Right atrium auricular region (tissue), 2 donors: ENCODE measurements around the gene CCDC190. TPM values are rescaled to one million over a fixed set of nuclear protein-coding genes. Genes with fewer than 3 reads are reported as not detected.

ENCODE experiments used
- DNase-seq: peaks from one replicate; pipeline ENCODE4 v3.0.0-alpha.2; 2019; ENCODE audit warnings: low spot score
- H3K27ac ChIP-seq, 2 donors: fragments of 200-600 bp; sonication (generic); 1 replicate in 1 of 2; 2 replicates in 1 of 2; pipeline ENCODE4 v1.5.1; 2016 to 2019
- H3K27me3 ChIP-seq, 2 donors: fragments of 200-600 bp; sonication (generic); one replicate each; pipeline versions ENCODE4 v1.5.1 to v1.6.0; 2017 to 2019
- H3K36me3 ChIP-seq: fragments of 200-600 bp; sonication (generic); one replicate; pipeline ENCODE4 v1.5.1; 2016
- H3K4me1 ChIP-seq, 2 donors: fragments of 200-600 bp; sonication (generic); one replicate each; pipeline versions ENCODE4 v1.5.1 to v1.6.0; 2017 to 2019
- H3K4me3 ChIP-seq, 2 donors: fragments of 200-600 bp; sonication (generic); 1 replicate in 1 of 2; 2 replicates in 1 of 2; pipeline ENCODE4 v1.5.1; 2017 to 2019; ENCODE audit warnings: mild to moderate bottlenecking in 1 of 2, moderate library complexity in 1 of 2
- H3K9me3 ChIP-seq, 2 donors: fragments of 200-600 bp; sonication (generic); one replicate each; pipeline ENCODE4 v1.5.1; 2019
- total RNA-seq, 2 donors: library from RNA; depleted of rRNA; stranded (reverse); fragments of >200 nt; gene quantifications; one replicate each; pipeline ENCODE4 v1.1.0, GENCODE V29; 2016
- TF ChIP-seq, protein P1 (sequence below), 2 donors: fragments of 200-600 bp; sonication (generic); IDR thresholded peaks; one replicate each; pipeline ENCODE4 v1.5.1; 2019; ENCODE audit warnings: antibody characterized with exemption in 2 of 2

Gene CCDC190
- total RNA-seq, 2 donors from 2014 or later: 0.28 to 0.33 TPM

DNA sequence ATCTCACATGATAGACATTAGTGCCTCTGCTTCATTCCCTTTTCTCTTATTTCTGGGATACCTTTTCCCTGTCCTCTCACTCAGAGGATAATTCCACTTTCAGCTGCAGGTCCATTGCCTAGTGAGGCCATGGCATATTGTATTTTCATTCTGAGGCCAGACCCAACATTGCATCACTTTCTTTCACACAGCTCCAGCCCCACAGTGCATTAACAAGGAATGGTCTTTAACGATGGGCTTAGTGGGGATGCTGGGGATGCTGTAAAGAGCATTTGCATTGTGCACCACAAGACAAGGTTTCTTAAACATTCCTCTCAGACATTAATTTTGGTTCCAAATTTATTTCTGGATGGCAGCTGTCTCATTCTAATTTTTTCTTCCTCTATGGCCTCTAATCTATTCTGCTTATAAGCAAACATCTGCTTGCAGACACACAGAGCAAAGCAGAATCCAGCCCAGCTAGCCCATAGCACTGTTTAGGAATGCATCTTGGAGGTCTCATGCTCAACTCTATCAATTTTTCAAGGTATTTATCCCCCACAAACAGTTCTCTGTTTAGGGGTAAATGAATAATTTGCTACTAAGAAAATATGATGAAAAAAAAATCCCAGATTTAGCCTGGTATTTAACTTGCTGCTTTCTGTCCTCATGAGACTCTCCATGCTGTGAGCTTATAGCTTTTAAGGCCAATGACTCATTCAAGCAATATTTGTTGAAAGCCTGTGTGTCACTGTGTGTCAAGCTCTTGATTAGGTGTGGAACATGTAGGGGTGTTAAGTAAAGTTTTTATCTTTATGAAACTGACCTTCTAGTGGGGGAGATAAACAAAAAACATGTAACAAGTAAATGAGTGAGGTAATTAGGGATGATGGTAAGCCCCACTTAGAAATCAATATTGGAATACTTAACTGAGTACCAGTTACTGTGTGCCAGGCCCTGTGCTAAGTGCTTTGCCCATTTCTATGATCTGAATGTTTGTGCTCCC, 44.5 kb upstream of the CCDC190 start:
- peaks cover 0 to 11% of the 10 kb centered on the region in 2 donors for H3K4me1 ChIP-seq
- H3K27ac ChIP-seq: peak overlapping the region; percentile 67 to 84
- TF ChIP-seq, protein P1, sequence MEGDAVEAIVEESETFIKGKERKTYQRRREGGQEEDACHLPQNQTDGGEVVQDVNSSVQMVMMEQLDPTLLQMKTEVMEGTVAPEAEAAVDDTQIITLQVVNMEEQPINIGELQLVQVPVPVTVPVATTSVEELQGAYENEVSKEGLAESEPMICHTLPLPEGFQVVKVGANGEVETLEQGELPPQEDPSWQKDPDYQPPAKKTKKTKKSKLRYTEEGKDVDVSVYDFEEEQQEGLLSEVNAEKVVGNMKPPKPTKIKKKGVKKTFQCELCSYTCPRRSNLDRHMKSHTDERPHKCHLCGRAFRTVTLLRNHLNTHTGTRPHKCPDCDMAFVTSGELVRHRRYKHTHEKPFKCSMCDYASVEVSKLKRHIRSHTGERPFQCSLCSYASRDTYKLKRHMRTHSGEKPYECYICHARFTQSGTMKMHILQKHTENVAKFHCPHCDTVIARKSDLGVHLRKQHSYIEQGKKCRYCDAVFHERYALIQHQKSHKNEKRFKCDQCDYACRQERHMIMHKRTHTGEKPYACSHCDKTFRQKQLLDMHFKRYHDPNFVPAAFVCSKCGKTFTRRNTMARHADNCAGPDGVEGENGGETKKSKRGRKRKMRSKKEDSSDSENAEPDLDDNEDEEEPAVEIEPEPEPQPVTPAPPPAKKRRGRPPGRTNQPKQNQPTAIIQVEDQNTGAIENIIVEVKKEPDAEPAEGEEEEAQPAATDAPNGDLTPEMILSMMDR (IDR thresholded peaks at IDR 0.05): no peak

DNA sequence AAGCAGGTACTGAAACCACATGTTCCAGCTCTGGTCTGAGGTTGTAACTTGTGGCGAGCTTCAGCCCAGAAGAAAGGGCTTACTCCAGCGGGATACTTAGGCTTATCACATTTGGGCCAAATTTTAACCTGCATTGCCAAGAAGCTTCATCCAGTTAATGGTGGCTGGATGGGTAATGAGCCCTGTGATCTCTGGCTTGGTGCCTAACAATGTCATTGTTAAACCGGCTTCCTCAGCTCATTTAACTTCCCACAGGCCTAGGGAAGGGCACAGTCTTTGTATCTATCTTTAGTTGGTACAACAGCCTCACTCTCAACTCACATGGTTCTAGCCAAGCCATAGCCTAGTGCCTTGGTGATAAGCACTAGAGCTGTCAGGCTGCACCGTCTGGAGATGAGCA, 43.6 kb upstream of the CCDC190 start:
- Histone ChIP-seq H3K4me1 (peaks cover 0 to 11% of the 10 kb centered on the region in 2 donors), H3K36me3 (no peaks in the 10 kb centered on the region), H3K4me3 (no peak overlapping the region), H3K27ac (peak overlapping the region; percentile 67 to 84), H3K27me3 (no peaks in the 10 kb centered on the region), H3K9me3 (no peaks in the 10 kb centered on the region)
- DNase-seq: no peak
- TF ChIP-seq, protein P1 (IDR thresholded peaks at IDR 0.05): no peak

More for the DNA sequence above, 44.5 kb upstream of the CCDC190 start:
- Histone ChIP-seq H3K9me3 (no peaks in the 10 kb centered on the region), H3K4me3 (no peak overlapping the region), H3K27me3 (no peaks in the 10 kb centered on the region), H3K36me3 (no peaks in the 10 kb centered on the region)
- no peak for DNase-seq

- H3K4me3 ChIP-seq: no peak overlapping the region
- no peaks in the 10 kb centered on the region for H3K27me3 ChIP-seq
- H3K27ac ChIP-seq: peak overlapping the region; percentile 67 to 84
- H3K36me3 ChIP-seq: no peaks in the 10 kb centered on the region
- H3K9me3 ChIP-seq: no peaks in the 10 kb centered on the region
- TF ChIP-seq, protein P1 (IDR thresholded peaks at IDR 0.05): no peak
- no peak for DNase-seq
- peaks cover 0 to 14% of the 10 kb centered on the region in 2 donors for H3K4me1 ChIP-seq
Measured at GRCh38 chr1:162904023-162904422, 43.0 kb upstream of the CCDC190 start.

GRCh38 chr1:162903246-162903645, 42.3 kb upstream of the CCDC190 start:
- Histone ChIP-seq H3K27me3 (no peaks in the 10 kb centered on the region), H3K4me1 (peaks cover 0 to 15% of the 10 kb centered on the region in 2 donors), H3K4me3 (no peak overlapping the region), H3K36me3 (no peaks in the 10 kb centered on the region), H3K9me3 (no peaks in the 10 kb centered on the region), H3K27ac (peak overlapping the region in 1 of 2 donors; percentile 84)
- TF ChIP-seq, protein P1 (IDR thresholded peaks at IDR 0.05): no peak
- DNase-seq: no peak

DNA sequence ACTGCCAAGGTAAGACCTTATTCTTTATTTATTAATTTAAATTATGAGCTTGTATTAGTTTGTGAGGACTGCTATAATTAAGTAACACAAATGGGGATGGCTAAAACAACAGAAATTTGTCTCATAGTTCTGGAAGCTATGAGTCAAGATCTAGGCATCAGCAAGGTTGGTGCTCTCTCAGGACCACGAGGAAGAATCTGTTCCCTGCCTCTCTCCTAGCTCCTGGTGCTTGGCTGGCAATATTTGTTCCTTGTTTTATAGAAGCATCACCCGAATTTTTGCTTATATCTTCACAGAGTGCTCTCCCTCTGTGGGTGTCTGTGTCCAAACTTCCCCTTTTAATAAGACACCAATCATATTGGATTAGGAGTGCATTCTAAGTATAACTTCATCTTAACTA, 41.4 kb upstream of the CCDC190 start:
- DNase-seq: no peak
- Histone ChIP-seq H3K4me3 (no peak overlapping the region), H3K36me3 (no peaks in the 10 kb centered on the region), H3K27ac (no peak overlapping the region), H3K4me1 (peaks cover 0 to 15% of the 10 kb centered on the region in 2 donors), H3K27me3 (no peaks in the 10 kb centered on the region), H3K9me3 (no peaks in the 10 kb centered on the region)
- TF ChIP-seq, protein P1 (IDR thresholded peaks at IDR 0.05): no peak
